ENCODE results near the gene NPAS1.
"Not testable (repeated sequence)": the region's sequence is repeated elsewhere in the genome, so short reads cannot be mapped to it uniquely, and the experiment has no call there.

The NPAS1 gene

DNA sequence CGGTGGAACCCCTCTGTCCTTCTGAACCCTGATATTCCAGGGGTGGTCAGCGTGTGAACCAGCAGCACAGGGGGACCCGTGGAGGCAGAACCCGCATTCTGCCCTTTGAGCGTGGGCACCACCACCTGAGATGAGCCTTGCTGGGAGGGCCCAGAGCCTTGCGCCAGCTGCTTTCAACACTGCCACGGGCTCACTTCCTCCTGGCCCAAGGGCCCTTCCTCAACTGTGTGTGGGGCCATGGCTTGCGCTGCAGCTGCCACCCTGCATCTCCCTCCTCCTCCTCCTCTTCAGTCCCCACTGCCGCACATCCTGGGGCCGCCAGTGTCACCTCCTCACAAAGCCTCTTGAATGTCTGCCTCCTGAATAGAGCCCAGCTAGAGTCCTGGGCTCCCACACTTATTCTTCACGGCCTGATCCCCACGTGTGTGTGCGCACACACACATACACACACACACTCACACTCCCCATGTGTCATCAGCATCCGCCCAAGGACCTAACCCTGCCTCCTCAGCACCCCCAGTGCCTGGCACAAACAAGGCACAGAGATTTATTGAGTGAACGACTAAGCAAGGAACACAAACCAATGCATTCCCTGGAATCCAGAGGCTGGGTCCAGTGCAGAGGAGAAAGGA lies 55.7 kb downstream of the NPAS1 start:
- DNase-seq (ENCODE audit: low spot score): no peak

DNA sequence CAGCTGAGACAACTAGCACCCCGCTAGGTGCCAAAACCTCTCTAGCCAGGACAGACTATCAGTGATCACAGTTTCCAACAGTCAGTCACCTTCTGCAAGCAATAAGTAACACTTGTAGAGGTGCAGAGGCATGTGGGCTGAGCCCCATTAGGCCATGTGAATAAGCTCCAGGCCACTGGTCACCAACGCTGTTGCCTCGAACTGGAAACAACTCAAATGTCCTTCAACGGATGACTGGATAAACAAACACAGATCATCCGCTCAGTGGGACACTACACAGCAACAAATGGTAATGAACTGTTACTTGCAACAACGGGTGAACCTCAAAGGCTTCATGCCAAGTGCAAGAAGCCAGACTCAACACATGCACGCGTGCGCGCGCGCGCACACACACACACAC lies 56.3 kb downstream of the NPAS1 start:
- no peak for DNase-seq (ENCODE audit: low spot score)

DNA sequence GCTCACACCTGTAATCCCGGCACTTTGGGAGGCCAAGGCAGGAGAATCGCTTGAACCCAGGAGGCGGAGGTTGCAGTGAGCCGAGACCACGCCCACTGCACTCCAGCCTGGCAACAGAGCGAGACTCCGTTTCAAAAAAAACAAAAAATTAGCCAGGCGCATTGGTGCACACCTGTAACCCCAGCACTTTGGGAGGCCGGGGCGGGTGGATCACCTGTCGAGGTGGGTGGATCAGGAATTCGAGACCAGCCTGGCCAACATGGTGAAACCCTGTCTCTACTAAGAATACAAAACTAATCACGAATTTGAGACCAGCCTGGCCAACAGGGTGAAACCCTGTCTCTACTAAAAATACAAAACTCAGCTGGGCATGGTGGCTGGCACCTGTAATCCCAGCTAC lies 58.7 kb downstream of the NPAS1 start:
- not testable (repeated sequence) for DNase-seq (ENCODE audit: low spot score)

DNA sequence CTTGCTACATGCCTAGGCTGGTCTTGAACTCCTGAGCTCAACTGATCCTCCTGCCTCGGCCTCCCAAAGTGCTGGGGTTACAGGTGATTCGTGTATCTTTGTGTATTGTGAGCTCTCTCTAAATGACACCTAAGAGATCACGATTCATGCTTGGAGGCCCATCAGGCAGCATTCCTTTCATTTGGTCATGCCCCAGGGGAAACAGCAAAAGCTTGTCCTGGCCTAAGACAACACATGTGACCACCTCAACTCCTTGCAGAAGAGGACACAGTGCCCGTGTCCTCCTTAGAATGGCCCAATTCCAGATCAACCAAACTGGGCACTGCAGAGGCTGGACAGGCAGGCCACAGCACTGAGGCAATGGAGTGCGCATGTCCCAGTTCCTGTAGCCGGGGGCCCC lies 61.5 kb downstream of the NPAS1 start:
- no peak for DNase-seq (ENCODE audit: low spot score)

DNA sequence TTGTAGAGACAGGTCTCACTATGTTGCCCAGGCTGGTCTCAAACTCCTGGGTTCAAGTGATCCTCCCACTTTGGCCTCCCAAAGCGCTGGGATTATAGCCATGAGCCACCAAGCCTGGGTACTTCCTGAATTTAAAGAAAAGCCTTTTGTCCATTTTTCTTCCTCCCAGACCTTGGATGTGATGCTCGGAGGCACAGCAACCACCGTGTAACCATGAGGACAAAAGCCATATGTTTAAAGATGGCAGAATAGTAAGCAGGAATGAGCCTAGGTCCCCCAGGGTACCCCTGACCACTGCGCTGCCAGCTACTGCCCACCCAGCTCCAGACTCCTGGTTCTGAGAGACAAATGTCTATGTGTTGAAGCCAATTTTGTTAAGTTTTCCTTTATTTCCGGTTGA lies 62.9 kb downstream of the NPAS1 start:
- DNase-seq (ENCODE audit: low spot score): no peak

DNA sequence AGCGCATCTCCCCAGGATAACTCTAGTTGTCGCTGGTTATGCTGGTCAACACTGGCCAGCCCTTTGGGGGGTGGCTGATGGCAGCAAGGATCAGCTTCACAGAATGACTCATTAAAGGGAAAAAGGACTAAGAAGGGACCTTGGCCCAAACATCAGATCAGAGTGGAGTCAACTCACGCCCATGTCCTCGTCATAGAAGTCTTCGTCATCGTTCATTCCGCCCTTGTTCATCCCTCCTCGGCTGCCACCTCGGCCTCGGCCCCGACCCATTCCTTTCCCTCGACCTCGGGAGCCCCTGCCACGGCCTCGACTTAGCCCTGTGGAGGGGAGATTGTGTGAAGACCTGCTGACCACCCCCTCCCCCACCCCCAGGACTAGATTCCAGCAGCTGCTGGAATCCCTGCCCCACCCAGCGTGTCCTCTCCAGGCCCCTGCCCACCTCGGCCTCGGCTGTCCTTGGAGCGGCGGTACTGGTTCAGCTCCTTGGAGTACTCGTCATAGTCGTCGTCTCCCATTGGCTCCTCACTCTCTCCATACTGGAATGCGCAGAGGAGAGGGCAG lies 65.3 kb downstream of the NPAS1 start:
- no peak for DNase-seq (ENCODE audit: low spot score)

DNA sequence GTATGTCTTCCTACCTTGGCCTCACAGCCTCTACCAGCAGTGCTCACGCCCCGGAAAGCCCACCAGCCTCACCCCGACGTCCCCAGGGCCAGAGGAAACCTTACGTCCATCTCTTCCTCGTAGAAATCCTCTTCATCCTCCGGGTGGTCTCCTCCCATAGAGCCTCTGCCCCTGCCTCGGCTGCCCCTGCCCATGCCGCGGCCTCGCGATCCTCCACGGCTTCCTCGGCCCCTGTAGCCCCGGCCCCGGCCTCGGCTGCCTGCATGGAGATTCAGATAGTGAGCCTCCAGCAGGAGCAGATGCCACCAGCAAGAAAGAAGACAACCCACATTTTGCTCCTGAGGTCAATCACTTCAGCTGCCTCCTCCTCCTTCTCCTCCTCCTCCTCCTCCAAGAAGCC lies 66.6 kb downstream of the NPAS1 start:
- no peak for DNase-seq (ENCODE audit: low spot score)

DNA sequence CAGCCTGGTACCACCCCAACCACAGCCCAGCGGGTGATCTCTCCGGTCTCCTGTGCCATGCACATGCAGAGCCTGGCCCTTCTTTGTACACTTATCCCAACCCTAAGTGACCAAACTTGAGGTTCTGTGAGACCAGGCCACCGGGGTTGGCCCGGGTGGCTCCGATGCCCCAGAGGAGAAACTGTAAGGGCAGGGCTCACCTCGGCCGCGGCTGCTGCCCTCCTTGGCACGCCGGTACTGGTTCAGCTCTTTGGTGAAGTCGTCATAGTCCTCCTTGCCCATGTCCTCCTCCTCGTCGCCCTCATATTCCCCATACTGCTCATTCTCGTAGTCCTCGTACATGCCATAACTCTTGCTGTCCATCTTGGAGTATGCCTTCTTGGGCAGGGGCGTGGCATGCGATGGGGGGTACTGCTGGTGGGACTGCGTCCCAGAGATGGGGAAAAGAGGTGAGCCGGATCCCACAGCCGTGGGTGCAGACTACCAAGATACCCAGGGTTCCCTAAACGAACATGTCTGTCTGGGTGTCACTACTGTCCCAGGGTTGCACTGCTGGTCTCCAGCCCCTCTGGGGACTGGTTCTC lies 70.2 kb downstream of the NPAS1 start:
- no peak for DNase-seq (ENCODE audit: low spot score)

DNA sequence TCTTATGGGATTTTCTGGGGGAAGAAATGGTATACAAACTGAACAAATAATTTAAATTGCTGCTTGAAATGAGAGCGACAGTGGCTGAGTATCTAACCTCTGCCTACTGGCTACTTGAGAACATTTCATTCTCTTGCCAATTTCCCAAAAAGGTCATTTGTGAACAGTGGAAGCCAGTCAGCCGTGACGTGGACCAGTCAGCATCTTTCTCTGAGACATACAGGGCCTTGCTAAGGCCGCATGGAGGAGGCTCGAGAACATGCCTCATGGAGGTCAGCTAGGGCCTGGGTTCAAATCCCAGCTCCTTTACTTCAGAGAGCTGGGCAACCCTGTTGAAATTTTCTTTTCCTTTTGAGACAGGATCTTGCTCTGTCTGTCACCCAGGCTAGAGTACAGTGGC lies 73.6 kb downstream of the NPAS1 start:
- no peak for DNase-seq (ENCODE audit: low spot score)

DNA sequence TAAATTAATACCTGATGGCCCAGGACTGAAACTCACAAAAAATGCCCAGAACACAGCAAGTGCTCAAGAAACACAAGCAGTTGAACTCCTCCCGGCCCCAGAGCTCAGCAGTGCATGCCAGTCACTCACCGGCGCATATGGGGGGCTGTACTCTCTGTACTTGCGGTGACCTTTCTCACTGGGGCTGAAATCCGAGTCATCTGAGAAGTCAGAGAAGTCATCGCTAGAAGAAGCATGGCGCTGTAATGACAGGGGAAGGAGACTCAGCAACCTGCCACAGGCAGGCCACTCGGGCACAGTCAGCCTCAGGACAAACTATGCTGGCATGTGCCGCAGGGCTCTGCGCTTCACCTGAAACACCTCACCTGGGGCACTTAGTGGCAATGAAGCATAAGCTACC lies 74.2 kb downstream of the NPAS1 start:
- DNase-seq (ENCODE audit: low spot score): no peak

DNA sequence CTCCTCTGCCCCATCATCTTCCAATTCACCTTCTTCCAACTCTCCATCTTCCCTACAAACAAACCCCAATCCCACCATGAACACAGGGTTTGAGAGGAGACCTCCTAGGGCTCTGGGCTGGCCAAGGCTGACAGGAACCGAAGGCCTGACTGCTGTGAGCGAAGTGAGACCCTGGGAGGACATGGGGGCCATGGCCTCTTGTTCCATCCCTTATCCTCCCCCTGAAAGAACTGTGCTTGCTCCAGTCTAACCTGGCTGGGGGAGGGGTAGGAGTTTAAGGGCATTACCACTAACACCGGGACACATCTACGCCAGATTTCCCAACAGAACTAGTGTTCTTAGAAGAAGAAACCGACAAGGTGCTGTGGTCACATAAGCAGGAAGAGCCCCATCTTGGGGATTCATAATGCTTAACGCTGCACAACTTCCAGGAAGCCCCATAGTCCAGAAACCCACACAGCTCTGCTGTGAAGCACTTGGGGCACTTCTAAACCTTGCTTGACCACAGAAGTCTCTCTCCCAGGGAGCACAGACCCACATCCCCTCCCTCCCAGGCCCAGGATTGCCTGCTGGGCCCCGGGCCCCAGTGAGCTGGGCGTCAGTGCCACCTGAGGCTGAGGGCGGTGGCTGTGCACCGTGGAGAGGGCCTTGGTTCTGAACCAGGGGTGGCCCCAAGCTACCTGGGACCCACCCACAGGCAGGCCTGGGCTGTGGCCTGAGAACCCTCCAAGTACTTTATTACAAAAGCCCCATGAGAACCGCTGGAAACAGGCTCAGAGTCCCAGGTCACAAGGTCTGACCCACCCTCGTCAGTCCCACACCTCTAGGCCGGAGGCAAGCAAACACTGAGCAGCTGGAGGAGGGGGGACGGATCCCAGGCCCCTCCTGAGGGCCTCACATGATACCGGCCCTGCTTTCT lies 75.2 kb downstream of the NPAS1 start:
- no peak for DNase-seq (ENCODE audit: low spot score)

All from SK-N-DZ (cell line).